CD4-positive, alpha-beta T cell treated with Interferon alpha-2 for 1 hour (primary cell): ENCODE results near the gene CEP72.
"Not testable (repeated sequence)": the region's sequence is repeated elsewhere in the genome, so short reads cannot be mapped to it uniquely, and the experiment has no call there.

Experiments used
- DNase-seq, 2 donors: peaks; one replicate each; pipeline ENCODE4 v3.0.0-alpha.2; 2020 to 2022

Gene CEP72

GRCh38 chr5:686936-687335 lies 74.8 kb downstream of the CEP72 start:
- not testable (repeated sequence) for DNase-seq

DNA sequence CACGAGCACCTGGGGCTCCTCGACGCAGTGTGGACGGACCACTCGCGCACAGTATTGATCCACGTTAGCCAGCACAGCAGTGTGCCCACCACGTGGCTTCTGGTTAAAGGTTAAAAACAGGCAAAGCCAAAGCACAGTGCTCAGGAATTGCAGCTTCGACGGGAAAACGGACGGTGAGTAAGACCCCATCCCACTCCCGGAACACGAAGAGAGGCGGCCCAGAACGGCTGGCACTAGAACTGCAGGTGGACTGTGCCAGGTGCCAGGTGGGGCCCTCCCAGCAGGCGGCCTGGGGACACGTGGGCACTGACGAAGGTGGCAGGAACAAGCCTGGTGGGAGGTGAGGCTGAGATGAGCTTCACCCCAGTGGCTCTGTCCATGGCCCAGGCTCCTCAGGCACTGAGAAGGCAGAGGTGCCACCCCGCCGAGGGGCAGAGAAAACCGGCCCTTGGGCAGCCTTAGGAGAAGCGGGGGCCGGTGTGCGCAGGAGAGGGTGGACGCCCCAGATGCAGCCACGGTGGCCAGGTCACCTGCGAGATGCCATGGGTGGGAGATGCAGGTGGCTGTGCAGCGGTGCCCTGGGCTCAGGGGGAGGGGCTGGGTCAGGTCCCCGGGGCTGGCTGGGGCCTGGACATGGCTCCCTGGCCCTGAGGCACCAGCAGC lies 76.3 kb downstream of the CEP72 start:
- DNase-seq, result not testable (repeated sequence)

- DNase-seq, result not testable (repeated sequence)
Observed at GRCh38 chr5:690293-690692, 78.2 kb downstream of the CEP72 start.

DNA sequence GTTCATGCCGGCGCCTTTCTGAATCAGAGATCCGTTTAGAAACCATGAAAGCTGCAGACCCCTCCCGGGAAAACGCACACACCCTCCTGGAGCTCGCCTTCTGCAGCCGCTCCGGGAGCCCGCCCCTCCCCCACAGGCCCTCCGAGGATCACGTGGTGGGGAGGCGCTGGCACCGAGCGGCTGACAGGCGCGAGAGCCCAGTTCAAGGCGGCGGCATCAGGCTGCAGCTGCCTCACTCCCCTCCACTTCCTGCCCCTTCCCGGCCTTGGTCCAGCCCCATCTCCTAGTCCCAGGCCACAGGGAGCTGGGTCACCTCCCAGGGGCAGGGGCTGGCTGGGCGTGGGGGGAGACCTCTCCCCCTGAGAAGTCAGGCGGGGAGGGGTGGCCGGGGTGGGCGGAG lies 78.9 kb downstream of the CEP72 start:
- DNase-seq, result not testable (repeated sequence)

DNA sequence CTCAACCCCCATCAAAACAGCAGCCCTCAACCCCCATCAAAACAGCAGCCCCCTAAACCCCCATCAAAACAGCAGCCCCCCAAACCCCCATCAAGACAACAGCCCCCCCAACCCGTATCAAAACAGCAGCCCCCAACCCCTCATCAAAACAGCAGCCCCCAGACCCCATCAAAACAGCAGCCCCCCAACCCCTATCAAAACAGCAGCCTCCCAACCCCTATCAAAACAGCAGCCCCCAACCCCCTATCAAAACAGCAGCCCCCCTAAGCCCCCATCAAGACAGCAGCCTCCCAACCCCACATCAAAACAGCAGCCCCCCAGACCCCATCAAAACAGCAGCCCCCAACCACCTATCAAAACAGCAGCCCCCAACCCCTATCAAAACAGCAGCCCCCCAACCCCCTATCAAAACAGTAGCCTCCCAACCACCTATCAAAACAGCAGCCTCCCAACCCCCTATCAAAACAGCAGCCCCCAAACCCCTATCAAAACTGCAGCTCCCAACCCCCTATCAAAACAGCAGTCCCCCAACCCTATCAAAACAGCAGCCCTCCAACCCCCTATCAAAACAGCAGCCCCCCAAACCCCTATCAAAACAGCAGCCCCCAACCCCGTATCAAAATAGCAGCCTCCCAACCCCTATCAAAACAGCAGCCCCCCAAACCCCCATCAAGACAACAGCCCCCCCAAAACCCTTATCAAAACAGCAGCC lies 79.8 kb downstream of the CEP72 start:
- no peak for DNase-seq

GRCh38 chr5:692529-693041 lies 80.4 kb downstream of the CEP72 start:
- DNase-seq, result peak in 1 of 2 donors; percentile 44

- DNase-seq, result peak; percentile 76 to 88
Observed at GRCh38 chr5:693271-694041, 81.3 kb downstream of the CEP72 start, which contains the start of gene TPPP. Gene TPPP, minus strand, starts transcription at chr5:693352. Its CDS starts 15,292 bp downstream, at chr5:678060.

- not testable (repeated sequence) for DNase-seq
Observed at GRCh38 chr5:694042-694431, 81.9 kb downstream of the CEP72 start.

DNA sequence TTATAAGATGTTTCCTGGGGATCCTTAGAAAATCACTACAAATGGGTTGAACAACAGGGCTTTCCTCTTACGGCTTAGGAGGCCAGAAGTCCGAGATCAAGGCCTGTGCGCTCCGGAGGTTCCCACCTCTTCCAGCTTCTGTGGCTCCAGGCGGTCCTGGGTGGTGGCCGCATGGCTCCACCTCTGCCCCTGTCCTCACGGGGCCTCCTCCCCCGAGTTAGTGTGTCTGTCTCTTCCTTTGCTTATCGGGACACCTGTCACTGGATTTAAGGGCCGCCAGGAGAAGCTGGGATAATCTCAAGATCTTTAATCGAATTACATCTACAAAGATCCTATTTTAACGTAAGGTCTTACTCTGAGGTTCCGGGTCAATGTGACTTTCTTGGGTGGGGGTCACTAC lies 83.3 kb downstream of the CEP72 start:
- not testable (repeated sequence) for DNase-seq

DNA sequence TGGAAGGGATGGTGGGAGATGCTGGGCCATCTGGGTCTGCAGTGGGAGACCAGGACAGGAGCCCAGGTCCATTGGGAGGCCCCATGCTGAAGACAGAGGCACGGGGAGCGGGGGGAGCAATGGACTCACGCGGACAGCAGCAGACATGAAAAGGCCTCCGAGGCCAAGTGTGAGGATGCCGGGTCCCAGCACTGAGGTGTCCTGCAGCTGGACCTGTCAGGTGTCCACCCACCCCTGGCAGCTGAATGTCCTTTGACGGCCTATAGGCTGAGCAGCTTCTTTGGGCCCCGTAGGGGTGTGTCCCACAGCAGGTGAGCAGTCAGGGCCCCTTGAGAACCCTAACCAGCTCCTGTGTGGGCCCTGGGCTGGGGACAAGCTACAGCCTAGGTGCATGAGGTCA lies 84.1 kb downstream of the CEP72 start:
- not testable (repeated sequence) for DNase-seq

- DNase-seq, result not testable (repeated sequence)
Observed at GRCh38 chr5:696753-697702, 84.9 kb downstream of the CEP72 start.
